ENCODE measurements around the gene TGIF2LX.
"Not testable (repeated sequence)": the region's sequence is repeated elsewhere in the genome, so short reads cannot be mapped to it uniquely, and the experiment has no call there.

Gene TGIF2LX

GRCh38 chrX:89921665-89922064, at the start of gene TGIF2LX:
TSS of gene TGIF2LX (plus strand) at chrX:89921908. CDS start at chrX:89922086, 178 bp downstream.
- H3K9me3 ChIP-seq (ENCODE audit: control insufficient read depth in 1 of 2, low read length in 2 of 2); H3K4me3 ChIP-seq (ENCODE audit: low read depth in 1 of 2, low read length in 2 of 2); H3K4me1 ChIP-seq (ENCODE audit: control insufficient read depth in 1 of 2, insufficient read depth in 2 of 2, low read length in 2 of 2); H3K27me3 ChIP-seq (ENCODE audit: low read depth, low read length); H3K27ac ChIP-seq (ENCODE audit: low read length); H3K36me3 ChIP-seq (ENCODE audit: control insufficient read depth in 1 of 2, insufficient read depth in 2 of 2, low read length in 2 of 2): not testable (repeated sequence)

GRCh38 chrX:89922338-89922934, 728 bp downstream of the TGIF2LX start:
- H3K4me3 ChIP-seq (ENCODE audit: low read depth in 1 of 2, low read length in 2 of 2); H3K4me1 ChIP-seq (ENCODE audit: control insufficient read depth in 1 of 2, insufficient read depth in 2 of 2, low read length in 2 of 2); H3K27me3 ChIP-seq (ENCODE audit: low read depth, low read length); H3K9me3 ChIP-seq (ENCODE audit: control insufficient read depth in 1 of 2, low read length in 2 of 2); H3K27ac ChIP-seq (ENCODE audit: low read length); H3K36me3 ChIP-seq (ENCODE audit: control insufficient read depth in 1 of 2, insufficient read depth in 2 of 2, low read length in 2 of 2): not testable (repeated sequence)

DNA sequence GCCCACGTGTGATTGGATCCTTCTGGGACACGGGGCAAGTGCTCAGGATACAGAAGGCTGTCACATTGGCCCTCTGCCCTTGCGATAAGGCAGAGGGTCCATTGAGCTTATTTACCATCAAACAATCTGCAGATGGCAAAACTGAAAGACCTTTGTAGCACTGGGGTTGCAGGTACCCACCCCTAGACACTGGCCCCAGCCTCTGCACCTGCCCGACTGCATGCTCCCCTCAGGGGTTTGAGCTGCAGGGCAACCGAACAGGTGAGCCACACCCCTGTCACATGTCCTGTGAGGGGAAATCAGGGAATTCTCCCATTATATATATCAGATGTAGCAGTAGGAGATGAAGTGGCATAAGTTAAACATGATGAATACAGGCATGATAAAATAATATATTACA, 21.4 kb downstream of the TGIF2LX start:
- H3K27me3 ChIP-seq (ENCODE audit: low read depth, low read length); H3K9me3 ChIP-seq (ENCODE audit: control insufficient read depth in 1 of 2, low read length in 2 of 2): not testable (repeated sequence)

DNA sequence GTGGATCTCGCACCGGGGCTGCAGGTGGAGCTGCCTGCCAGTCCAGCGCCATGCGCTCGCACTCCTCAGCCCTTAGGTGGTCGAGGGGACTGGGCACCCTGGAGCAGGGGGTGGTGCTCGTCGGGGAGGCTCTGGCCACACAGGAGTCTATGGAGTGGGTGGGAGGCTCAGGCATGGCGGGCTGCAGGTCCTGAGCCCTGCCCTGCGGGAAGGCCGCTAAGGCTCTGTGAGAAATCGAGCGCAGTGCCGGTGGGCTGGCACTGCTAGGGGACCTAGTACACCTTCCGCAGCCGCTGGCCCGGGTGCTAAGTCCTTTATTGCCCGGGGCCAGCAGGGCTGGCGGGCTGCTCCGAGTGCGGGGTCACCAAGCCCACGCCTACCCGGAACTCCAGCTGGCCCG, 43.9 kb downstream of the TGIF2LX start:
- not testable (repeated sequence) for H3K4me3 ChIP-seq (ENCODE audit: low read depth in 1 of 2, low read length in 2 of 2); H3K27me3 ChIP-seq (ENCODE audit: low read depth, low read length); H3K4me1 ChIP-seq (ENCODE audit: control insufficient read depth in 1 of 2, insufficient read depth in 2 of 2, low read length in 2 of 2); H3K27ac ChIP-seq (ENCODE audit: low read length); H3K9me3 ChIP-seq (ENCODE audit: control insufficient read depth in 1 of 2, low read length in 2 of 2); H3K36me3 ChIP-seq (ENCODE audit: control insufficient read depth in 1 of 2, insufficient read depth in 2 of 2, low read length in 2 of 2)

More for the DNA sequence above, 21.4 kb downstream of the TGIF2LX start:
- not testable (repeated sequence) for H3K36me3 ChIP-seq (ENCODE audit: control insufficient read depth in 1 of 2, insufficient read depth in 2 of 2, low read length in 2 of 2); H3K27ac ChIP-seq (ENCODE audit: low read length); H3K4me1 ChIP-seq (ENCODE audit: control insufficient read depth in 1 of 2, insufficient read depth in 2 of 2, low read length in 2 of 2); H3K4me3 ChIP-seq (ENCODE audit: low read depth in 1 of 2, low read length in 2 of 2)

Measured in muscle layer of duodenum (tissue), 2 donors.